Ureter (tissue), 1 donor: Measurements from ENCODE around the gene NEGR1. TPM values are rescaled to one million over a fixed set of nuclear protein-coding genes. Genes with fewer than 3 reads are reported as not detected.

Experiments used
- DNase-seq: peaks from one replicate; pipeline ENCODE4 v3.0.0-alpha.2; 2020; ENCODE audit warnings: low spot score
- total RNA-seq: library from RNA; stranded (reverse); gene quantifications from one replicate; pipeline ENCODE4 v1.2.4, GENCODE V29; 2023
- donor health status: DM: yes; HTN: yes; CAD: no.

NEGR1 gene
- total RNA-seq, 1 donor from 2014 or later: 10.0 TPM

DNA sequence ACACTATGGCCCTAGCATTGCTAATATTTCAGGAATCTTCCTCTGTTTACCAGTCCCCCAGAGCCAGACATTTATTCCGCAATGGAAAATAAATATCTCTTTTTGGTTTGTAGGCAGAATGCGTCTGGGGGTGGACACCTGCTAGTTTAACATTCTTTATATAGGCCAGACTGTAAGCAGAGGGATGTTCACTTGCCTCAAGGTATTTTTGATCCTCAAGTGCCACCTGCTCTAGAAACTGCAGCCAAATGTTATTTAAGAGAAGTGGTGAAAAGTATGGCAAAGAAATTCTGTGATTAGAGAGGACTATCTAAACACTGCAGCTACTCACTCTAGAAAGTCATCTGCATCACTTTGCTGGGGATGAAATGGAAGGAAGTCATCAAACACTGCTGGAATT lies 164.7 kb downstream of the NEGR1 start:
- no peak for DNase-seq

DNA sequence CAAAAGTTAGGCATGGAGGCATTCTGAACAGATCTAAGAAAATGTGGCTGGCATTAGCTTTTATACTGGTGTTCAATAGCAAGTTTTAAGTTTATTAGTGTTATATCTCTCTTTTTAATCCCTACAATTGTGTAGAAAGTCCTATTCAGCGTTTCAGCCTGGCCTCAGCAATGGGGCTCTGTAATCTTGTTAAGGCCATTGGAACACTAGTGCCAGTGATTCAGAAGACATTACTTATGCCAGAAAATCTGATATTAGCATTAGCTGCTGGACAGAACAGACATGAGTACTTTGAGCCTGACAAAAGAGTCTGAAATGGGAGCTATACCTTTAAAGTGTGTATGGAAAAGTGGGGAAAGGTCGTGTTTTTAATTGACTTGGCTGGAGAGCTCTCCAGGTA lies 167.0 kb downstream of the NEGR1 start:
- DNase-seq: no peak

DNA sequence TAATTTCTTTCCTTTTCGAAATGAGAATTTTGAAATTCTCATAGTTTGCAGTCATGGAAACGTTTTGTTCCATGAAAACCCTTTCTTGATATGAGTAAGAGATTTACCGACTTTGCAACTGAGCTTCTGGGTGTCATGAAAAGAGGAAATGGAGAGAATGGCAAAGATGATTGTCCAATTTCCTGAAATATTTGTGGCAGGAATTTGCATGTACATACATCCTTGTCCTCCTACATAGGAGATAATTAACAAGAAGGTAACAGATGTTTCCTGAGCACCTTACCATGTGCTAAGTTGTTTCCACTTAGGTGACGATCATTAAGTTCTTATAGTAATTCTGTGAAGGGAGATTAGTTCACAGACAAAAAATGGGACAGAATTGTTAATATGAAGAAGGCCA lies 170.7 kb downstream of the NEGR1 start:
- no peak for DNase-seq

DNA sequence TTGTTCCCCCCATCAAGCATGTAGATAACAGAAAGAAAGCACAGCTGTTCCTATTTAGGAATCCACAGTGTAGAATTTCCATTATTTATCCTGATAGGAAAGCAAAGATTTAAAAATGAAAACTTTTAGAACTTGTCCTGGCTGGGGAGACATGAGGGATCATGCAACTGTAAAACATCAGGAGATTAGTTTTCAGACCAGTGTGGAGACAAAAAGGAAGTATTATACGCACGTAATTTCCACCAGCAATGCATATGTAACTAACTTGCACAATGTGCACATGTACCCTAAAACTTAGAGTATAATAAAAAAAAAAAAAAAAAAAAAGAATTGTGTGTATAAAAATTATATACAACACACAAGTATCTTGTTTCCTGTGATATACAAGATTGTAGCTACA lies 172.4 kb downstream of the NEGR1 start:
- DNase-seq: no peak

DNA sequence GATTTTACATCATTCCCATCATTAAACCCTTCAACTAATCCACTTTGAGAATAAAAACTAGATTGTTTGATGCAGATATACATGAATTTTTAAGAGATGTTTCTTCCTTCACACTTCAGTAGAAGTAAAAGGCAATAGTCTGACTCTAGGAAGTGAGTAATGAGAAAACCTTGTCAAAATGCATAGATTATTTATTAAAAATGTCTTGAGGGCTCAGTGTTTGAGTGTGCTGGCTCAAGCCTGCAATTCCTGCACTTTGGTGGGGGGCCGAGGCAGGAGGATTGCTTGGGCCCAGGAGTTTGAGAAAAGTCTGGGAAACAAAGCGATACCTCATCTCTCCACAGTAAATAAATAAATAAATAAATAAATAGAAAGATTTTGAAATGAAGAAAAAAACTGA lies 177.1 kb downstream of the NEGR1 start:
- no peak for DNase-seq

DNA sequence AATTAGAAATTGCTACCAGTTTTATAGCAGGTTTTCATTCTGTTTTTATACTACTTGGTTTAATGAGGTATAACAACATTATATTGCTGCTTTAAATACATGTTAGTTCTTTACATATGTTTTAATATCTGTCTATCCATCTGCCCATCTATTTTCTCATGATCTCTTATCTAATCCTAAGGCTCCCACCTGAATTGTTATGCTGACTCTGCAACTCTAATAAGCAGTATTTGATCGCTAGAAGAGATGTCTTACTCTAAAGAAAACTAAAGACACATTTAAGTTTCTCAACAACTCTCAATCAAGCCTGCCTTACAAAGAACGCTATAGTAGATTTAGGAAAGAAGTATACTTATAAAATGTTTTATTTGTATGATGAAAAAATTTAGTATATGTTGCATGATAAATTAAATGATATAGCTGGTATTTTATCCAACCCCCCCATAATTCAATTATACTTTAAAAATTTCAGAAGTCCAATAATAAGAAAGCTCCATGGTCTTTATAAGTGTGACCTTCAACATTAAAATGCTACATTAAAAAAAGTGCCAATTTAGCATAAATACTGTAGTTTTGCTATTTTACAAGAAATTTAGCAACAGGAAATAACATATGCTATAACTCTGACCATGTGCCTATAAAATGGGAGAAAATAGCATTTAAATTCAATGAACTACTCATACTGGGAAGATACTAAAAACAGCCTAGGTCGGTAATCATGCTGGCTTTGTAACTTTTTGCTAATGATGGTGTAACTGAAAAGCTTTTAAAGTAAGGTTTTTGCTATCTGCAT lies 180.3 kb downstream of the NEGR1 start:
- DNase-seq: no peak

DNA sequence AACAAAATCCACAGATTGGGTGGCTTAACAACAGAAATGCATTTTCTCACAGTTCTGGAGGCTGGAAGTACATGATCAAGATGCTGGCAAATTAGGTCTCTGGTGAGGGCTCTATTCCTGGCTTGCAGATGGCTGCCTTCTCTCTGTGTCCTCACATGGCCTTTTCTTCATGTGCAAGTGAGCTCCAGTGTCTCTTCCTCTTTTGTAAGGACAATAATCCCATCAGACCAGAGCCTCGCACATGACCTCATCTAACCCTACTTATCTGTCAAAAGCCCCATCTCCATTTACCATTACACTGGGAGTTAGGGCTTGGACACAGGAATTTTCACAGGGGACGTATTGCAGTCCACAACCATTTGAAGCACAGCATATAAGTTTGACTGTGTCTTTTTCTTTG lies 181.6 kb downstream of the NEGR1 start:
- no peak for DNase-seq

DNA sequence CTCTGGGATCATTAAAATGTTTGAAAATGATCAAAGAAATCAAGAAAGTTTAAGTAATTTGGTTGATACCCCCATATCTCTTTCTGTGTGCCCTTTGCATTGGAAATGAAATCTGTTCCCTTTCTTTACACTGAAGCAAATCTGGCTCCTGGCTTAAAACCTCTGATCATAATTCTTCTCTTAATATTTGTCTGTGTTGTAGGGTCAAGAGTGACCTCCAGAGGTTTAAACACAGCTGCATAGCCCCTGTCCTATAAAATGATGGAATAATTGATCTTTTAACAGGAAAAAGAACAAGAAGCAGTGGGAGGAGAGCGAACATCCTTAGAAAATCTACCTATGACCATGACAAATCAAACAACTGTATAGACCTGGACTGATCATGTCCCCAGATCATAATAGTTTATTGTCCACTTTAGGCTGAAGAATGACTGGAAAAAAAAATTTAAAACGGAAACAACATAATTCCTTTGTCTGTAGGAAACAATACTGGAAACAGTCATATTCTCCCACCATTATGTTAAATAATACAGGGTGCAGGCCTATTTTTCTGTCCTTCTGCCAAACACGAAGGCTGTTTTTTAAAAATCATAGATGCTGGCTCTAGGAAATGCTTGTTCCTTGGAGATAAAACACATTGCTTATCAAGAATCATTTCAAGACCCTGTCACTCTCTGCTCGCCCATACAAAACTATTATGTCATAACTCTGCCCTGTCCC lies 184.3 kb downstream of the NEGR1 start:
- DNase-seq: no peak

DNA sequence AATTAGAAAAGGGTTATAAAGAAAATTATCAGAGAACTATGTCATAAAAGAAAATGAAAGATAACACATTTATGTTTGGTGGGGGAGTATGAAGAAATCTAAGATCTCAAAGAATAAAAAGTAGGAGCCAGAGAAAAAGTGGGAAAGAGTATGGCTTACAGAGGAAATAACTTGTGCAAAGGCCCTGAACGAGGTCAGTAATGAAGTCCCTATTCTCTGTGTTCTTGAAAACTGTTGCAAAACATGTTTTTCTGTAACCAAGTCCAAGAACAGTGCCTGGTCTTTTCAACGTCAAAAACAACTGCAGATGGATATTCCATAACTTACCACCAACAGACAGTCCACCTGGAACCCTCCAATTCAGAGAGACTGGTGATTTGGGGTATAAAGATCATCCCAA lies 188.1 kb downstream of the NEGR1 start:
- no peak for DNase-seq

DNA sequence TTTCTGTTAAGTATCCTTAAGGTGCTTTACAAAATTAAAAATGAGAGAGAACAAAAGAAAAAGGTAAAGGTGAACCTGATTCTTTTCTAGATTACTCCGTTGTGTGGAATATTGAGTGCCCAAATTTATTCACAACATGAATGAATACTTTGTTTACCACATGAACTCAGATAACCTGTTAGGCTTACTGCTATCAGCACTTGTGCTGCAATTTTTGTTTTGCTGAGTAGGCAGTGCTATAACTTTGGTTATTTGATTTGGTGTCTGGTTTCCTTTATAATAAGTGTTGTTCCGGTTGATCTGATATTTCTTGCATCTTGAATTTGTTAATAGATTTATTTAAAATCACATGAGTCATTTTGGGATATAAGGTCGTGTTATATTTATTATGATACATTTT lies 195.9 kb downstream of the NEGR1 start:
- no peak for DNase-seq

DNA sequence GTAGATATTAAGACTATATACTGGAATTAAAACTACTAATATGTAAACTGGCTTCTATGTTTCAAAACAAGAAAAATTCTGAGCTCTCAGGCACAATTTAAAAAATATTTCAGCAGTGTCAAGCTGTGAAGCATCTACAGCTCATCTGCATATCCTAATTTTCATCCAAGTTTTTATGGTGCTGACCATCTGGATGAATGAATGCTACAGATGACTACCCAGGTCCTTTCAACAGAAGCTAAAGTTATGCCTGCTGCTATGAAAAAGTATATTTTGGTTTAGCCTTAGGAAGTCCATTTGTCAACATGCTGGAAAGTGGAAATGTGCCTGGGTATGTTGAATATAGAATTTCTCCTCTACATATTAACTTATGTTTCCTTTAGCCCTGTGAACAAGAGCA lies 206.9 kb downstream of the NEGR1 start:
- no peak for DNase-seq

DNA sequence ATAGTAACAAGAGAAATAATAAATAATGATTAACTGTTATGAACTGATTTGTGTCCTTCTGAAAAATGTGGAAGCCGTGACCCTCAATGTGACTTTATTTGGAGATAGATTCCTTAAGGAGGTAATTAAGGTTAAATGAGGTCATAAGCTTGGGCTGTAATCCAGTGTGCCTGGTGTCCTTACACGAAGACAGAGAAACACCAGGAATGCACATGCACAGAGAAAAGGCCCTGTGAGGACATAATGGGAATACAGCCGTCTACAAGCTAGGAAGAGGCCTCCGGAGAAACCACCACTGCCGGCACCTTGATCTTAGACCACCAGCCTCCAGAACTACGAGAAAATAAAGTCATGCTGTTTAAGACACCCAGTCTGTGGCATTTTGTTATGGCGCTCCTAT lies 215.9 kb downstream of the NEGR1 start:
- DNase-seq: no peak

DNA sequence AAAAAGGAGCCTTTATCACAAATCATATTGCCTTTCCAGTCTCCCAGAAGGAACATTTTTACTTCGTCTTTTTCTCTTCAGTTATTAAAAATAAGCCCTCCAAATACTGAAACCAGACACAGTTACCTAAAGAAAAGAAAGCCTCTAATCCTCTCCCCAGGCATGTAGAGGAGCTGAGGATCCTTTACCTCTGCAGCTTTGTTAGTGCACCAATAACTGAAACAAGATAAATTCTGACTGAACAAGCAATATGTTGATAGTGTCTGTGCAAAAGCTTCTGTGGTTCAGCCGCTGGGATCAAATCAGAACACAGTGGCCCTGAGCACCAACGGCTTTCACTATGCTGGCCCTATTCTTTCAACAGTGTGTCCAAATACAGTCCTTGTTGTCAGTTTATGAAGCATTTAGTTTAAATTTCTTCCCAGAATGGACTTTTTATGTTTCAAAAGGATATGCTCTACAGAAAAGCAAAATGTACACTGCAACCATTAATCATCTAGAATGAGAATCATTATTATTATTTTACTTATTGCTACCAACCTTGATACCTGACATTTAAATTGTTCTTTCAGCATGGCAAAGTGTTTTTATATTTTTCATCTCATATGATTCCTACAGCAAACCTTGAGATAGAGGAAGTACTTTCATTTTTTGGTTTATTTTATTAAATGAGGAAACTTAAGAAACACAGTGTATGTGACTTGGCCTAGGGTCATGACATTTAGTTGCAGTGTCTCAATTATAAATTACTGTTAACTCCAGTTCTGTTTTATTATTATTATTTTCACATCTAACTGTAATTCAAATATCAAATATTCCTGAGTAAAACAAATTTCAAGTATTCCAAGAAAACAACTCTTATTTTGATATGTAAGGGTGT lies 217.9 kb downstream of the NEGR1 start:
- no peak for DNase-seq

DNA sequence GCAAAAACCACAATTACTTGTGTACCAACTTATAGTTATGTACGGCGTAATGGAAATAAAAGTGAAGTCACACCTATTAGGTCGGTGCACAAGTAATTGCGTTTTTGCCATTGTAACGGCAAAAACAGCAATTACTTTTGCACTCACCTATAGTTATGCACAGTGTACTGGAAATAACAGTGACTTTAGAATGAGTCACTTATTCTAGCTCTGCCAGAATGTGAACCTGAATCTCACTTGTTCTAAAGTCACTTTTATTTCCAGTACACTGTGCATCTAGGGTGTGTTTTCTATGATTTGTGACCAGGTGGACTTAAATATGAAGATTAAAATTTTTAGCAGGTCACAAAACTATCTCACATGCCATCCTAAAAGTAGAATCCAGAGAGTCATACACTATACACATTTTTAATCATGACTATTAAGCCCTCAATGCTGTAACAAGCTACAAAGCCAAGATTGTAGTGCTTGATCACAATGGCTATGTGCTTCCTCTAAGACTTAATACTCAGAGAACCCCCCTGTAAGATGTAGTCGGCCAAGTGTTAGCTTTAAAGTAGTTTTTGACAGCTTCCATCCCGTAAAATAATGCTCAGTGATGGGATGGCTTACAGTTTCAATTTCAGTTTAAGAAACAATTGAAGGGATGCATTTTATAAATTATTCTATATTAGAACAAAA lies 218.8 kb downstream of the NEGR1 start:
- no peak for DNase-seq

DNA sequence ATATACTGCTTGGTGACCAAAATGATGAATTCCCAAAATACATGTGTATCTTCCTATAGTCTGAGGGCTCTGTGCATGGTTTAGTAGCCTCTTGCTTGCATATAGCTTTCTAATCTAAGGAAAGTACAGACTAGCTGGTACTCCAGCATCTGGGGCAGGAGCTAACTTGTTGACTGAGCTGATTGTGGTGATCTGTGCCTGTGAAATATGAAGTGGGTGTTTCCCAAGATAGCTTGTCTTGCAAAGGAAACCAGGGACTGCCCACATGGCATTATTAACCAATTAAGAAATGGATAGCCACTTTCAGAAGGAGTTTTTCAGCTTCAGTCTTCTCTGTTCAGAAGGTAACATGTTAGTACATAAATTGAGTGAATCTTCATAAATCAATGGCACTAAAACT lies 219.8 kb downstream of the NEGR1 start:
- no peak for DNase-seq

DNA sequence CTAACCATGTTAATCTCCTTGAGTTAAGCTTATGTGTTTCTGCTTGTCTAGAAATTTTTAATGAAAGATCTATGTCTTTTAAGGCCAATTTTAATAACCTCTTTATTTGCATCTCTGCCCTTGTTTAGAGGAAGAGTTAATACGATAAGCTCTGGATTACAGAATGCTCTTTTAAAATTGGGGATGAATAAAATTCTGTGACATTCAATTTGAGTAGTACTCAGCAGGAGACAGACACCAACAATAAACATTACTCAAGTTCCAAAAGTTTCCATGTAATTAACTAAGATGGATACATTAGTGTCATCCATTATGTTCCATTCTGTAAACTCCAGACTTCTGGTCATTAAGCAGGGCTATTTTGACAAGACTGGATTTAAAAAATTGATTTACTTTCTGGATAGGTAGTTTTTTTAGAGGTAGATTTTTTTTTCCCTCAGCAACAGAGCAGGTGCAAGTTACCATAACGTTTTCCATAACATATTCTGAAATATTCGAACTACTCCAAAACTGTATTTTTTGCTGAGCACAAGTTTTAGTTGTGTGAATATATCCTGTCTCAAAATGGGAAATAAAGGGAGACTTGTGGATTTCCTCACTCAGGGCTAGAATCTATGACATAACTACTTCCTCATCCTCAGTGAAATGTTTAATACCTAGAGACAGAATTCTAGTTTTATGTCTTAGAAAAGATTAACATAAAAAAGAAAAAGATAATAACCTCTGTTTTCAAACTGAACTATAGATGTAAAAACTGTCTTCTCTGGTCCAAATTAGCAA lies 221.7 kb downstream of the NEGR1 start:
- DNase-seq: no peak

DNA sequence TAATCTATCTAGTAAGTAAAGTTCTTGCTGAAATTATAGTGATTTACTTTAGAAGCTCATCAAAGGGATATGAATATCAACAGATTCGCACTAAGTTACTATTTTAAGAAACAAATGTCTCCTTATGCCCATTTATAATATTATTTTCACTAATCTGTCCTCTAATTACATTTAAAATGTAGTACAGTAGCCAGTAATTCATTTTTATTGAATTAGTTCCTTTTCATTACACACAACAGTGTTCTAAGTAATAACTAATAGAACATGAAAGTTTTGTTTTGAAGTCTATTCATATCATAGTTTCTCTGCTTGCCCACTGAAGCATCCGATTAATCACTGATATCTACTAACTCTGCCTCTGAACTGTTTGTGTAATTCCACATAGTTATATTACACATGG lies 225.8 kb downstream of the NEGR1 start:
- no peak for DNase-seq

DNA sequence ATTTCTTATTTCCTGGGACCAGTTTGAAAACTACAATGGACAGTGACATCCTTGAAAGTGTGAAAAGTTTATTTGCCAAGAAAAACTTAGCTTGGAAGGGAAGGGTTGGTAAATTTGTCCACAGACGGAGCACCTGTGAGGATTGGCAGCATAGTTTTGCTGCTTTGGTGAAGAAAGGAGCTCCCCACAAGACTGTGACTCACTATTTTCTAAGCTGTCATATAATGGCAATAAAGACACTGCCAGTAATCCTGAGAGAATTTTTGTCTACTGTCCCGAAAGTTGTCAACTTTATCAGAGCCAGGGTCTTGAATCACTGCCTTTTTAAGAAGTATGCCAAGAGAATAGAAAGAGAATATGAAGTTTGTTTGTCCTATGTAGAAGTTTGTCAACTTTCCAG lies 230.8 kb downstream of the NEGR1 start:
- no peak for DNase-seq

DNA sequence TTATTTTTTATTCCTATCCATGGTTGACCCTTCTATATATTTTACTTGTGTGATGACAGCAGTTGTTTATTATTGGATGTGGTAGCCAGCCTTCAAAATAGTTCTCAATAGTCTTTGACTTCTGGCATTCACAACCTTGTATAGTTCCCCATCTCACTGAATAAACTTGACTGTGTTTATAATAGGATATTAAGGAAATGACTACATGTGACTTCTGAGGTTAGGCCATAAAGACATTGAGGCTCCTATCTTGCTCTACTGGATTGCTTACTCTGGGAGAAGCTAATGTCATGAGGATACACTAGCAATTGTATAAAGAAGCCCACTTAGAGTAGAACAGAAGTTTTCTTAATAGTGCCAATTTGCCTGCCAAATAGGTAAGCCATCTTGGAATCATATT lies 231.8 kb downstream of the NEGR1 start:
- no peak for DNase-seq

DNA sequence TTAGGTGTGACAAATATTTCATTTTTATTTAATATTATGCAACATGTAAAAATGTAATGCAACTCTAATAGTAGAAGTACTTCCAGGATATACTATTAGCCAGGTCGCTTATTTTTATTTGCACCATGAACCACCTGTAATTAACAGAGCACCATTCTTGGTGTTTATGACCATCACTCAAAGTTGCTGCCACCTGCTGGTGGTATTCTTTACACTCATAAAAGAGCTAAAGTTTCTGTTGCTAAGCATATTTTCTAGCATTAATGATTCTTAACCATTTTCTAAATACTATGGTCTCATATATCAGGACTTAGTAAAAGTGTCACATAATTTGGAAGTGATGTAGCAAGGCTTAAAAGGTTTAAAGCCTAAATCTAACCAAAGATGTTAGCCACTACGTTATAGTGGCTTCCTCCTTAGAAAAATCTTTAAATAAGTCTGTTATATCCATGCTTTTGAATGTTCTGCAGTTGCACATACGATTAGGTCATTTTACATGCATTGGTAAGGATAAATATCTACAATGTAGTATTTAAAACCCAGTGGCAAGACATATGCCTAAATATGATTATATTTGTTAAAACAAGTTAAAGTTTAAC lies 244.5 kb downstream of the NEGR1 start:
- DNase-seq: no peak

DNA sequence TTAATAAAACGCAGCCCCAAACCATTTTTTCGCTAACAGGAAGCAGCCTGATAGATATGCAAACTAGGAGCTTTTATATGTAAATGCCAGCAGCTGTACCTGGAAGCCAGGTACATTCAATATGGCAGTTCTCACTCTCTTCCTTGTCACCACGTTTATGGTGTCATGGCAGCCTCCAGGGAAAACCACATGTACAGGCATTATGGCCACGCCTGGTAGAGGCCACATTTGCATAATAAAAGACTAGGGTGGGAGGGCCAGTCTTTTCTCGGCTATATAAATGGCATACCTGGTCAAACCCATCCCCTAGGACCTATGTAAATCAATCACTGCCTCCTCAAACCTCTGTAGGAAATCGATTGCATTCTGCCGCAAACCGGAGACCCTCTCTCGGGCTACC lies 247.5 kb downstream of the NEGR1 start:
- no peak for DNase-seq
